ENCODE results near the gene PLK5.

Gene PLK5

GRCh38 chr19:1522061-1522460, 1.8 kb upstream of the PLK5 start:
- no peak for TF ChIP-seq CTCF (IDR thresholded peaks at IDR 0.05; ENCODE audit: unreplicated experiment in 3 of 3)

DNA sequence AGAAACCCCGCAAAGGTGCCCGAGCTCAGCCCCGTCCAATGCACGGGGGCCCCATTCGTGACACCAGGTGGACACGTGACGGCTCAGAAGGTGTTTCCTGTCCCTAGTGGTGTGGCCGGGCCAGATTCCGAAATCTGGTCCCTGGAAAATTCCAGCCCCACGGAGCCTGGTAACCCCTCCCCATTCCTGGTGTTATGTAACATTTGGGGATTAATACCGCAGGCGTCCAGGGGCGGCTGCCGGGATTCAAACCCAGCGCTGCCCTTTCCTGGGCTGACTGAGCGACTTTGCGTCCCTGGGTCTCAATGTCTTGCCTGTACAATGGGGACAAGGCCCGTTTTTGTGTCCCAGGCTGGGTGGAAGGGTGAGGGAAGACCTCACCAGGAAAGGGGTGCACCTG, 1.0 kb upstream of the PLK5 start:
- Mint-ChIP-seq H3K4me3 (no peak overlapping the region), H3K4me1 (peaks cover 12% of the 10 kb centered on the region), H3K36me3 (ENCODE audit: low read depth) (no peaks in the 10 kb centered on the region), H3K27ac (no peak overlapping the region), H3K9me3 (no peaks in the 10 kb centered on the region), H3K27me3 (ENCODE audit: low read depth) (peaks cover 51% of the 10 kb centered on the region)
- no peak for TF ChIP-seq CTCF (IDR thresholded peaks at IDR 0.05; ENCODE audit: unreplicated experiment in 3 of 3)

More at GRCh38 chr19:1522061-1522460, 1.8 kb upstream of the PLK5 start:
- peak overlapping the region in 1 of 3 experiments; percentile 29 for H3K4me3 Mint-ChIP-seq
- no peaks in the 10 kb centered on the region for H3K9me3 Mint-ChIP-seq
- H3K4me1 Mint-ChIP-seq, result peaks cover 12% of the 10 kb centered on the region
- no peaks in the 10 kb centered on the region for H3K36me3 Mint-ChIP-seq (ENCODE audit: low read depth)
- no peak overlapping the region for H3K27ac Mint-ChIP-seq
- H3K27me3 Mint-ChIP-seq (ENCODE audit: low read depth), result peaks cover 49% of the 10 kb centered on the region

DNA sequence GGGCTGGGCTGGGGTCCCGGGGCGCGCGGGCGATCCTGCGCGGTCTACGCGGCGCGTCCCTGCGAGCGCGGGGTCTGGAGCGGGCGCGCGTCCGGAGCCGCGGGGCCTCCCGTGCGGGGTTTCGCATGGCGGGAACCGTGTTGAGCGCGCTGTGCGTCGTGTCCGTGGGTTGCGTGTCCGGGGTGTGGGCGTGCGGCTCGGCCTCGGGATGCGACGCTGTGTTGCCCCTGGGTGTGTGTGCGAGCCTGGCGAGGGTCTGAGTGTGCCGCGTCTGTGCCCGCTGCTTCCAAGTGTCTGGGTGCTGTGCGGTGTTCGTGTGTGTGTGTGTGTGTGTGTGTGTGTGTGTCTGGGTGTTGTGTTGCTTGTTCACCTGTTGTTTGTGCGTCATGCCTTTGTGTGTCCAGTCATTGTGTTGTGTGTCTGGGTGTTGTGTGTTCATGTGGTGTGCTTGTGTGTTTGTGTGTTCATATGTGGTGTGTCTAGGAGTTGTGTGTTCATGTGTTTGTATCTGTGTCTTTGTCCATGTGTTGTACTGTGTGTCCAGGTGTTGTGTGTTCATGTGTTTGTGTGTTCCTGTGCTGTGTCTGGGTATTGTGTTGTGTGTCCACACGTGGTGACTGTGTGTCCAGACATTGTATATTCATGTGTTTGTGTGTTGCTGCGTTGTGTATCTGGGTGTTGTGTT, 552 bp downstream of the PLK5 start:
- Mint-ChIP-seq H3K36me3 (ENCODE audit: low read depth) (no peaks in the 10 kb centered on the region), H3K4me1 (peaks cover 12% of the 10 kb centered on the region), H3K27ac (no peak overlapping the region), H3K9me3 (no peaks in the 10 kb centered on the region), H3K27me3 (ENCODE audit: low read depth) (peaks cover 48% of the 10 kb centered on the region), H3K4me3 (peak overlapping the region; percentile 66 to 83 (median 81))
- no peak for TF ChIP-seq CTCF (IDR thresholded peaks at IDR 0.05; ENCODE audit: unreplicated experiment in 3 of 3)

DNA sequence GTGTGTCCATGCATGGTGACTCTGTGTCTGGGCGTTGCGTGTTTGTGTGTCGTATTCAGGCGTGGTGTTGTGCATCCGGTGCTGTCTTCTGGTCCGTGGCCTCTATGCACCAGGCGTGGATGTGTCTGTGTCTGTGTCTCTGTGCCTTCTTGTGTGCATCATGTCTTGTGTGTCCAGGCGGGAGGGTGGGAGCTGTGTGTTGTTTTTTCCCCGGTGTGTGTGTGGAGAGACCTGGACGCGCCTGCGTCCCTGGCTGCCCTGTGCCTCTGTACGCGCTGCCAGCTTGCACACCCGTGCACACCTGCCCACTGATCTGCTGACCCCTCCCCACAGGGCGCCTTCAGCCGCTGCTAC, 1.1 kb downstream of the PLK5 start:
- Mint-ChIP-seq H3K4me3 (peak overlapping the region; percentile 66 to 83 (median 81)), H3K27me3 (ENCODE audit: low read depth) (peaks cover 52% of the 10 kb centered on the region)
- no peak for TF ChIP-seq CTCF (IDR thresholded peaks at IDR 0.05; ENCODE audit: unreplicated experiment in 3 of 3)

GRCh38 chr19:1525343-1525742, 1.5 kb downstream of the PLK5 start:
- Mint-ChIP-seq H3K27ac (no peak overlapping the region), H3K4me3 (no peak overlapping the region), H3K9me3 (no peaks in the 10 kb centered on the region), H3K36me3 (ENCODE audit: low read depth) (no peaks in the 10 kb centered on the region), H3K27me3 (ENCODE audit: low read depth) (peaks cover 56% of the 10 kb centered on the region), H3K4me1 (peaks cover 12% of the 10 kb centered on the region)
- no peak for TF ChIP-seq CTCF (IDR thresholded peaks at IDR 0.05; ENCODE audit: unreplicated experiment in 3 of 3)

More for the DNA sequence above, 1.1 kb downstream of the PLK5 start:
- Mint-ChIP-seq H3K9me3 (no peaks in the 10 kb centered on the region), H3K27ac (no peak overlapping the region), H3K4me1 (peaks cover 12% of the 10 kb centered on the region), H3K36me3 (ENCODE audit: low read depth) (no peaks in the 10 kb centered on the region)
